ENCODE measurements around the gene PIK3C2G.
"Not testable (repeated sequence)": the region's sequence is repeated elsewhere in the genome, so short reads cannot be mapped to it uniquely, and the experiment has no call there.

The PIK3C2G gene

GRCh38 chr12:18676141-18676540, 414.8 kb downstream of the PIK3C2G start:
- H3K4me3 ChIP-seq (ENCODE audit: low read depth, low read length), result no peak overlapping the region
- DNase-seq (ENCODE audit: low read depth), result no peak
- TF ChIP-seq CTCF (conservative IDR thresholded peaks at IDR 0.05; ENCODE audit: low read depth, low read length), result no peak

GRCh38 chr12:18676996-18677588, 415.8 kb downstream of the PIK3C2G start:
- DNase-seq (ENCODE audit: low read depth), result no peak
- no peak for TF ChIP-seq CTCF (conservative IDR thresholded peaks at IDR 0.05; ENCODE audit: low read depth, low read length)
- no peak overlapping the region for H3K4me3 ChIP-seq (ENCODE audit: low read depth, low read length)

GRCh38 chr12:18681818-18682217, 420.5 kb downstream of the PIK3C2G start:
- no peak overlapping the region for H3K4me3 ChIP-seq (ENCODE audit: low read depth, low read length)
- TF ChIP-seq CTCF (conservative IDR thresholded peaks at IDR 0.05; ENCODE audit: low read depth, low read length), result no peak
- no peak for DNase-seq (ENCODE audit: low read depth)

GRCh38 chr12:18683327-18684013, 422.2 kb downstream of the PIK3C2G start:
- DNase-seq (ENCODE audit: low read depth), result peak; percentile 45
- TF ChIP-seq CTCF (conservative IDR thresholded peaks at IDR 0.05; ENCODE audit: low read depth, low read length), result no peak
- no peak overlapping the region for H3K4me3 ChIP-seq (ENCODE audit: low read depth, low read length)

GRCh38 chr12:18684430-18684829, 423.1 kb downstream of the PIK3C2G start:
- DNase-seq (ENCODE audit: low read depth), result peak; percentile 41
- no peak for TF ChIP-seq CTCF (conservative IDR thresholded peaks at IDR 0.05; ENCODE audit: low read depth, low read length)
- H3K4me3 ChIP-seq (ENCODE audit: low read depth, low read length), result no peak overlapping the region

DNA sequence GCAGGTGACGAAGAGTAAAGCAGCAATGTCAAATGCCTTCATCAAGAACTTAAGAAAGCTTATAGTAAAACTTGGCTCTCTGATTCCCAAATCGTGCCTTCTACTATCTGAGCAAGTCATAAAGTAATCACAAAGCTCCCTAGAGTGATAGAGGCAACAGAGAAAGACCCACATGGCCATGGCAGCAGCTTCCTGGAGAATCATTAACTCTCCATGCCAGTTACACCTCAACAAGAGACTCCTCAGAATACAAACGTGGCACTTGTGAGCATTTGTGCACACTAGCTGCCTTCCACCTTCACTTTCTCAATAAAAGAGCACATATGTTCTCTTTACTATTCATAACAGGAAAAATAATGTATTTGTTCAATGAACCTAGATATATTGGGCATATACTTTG, 428.5 kb downstream of the PIK3C2G start:
- no peak for DNase-seq (ENCODE audit: low read depth)
- no peak for TF ChIP-seq CTCF (conservative IDR thresholded peaks at IDR 0.05; ENCODE audit: low read depth, low read length)
- H3K4me3 ChIP-seq (ENCODE audit: low read depth, low read length), result no peak overlapping the region

- no peak for TF ChIP-seq CTCF (conservative IDR thresholded peaks at IDR 0.05; ENCODE audit: low read depth, low read length)
- peak; percentile 74 for DNase-seq (ENCODE audit: low read depth)
- H3K4me3 ChIP-seq (ENCODE audit: low read depth, low read length), result no peak overlapping the region
These were observed 429.3 kb downstream of the PIK3C2G start for GRCh38 chr12:18690653-18691052.

DNA sequence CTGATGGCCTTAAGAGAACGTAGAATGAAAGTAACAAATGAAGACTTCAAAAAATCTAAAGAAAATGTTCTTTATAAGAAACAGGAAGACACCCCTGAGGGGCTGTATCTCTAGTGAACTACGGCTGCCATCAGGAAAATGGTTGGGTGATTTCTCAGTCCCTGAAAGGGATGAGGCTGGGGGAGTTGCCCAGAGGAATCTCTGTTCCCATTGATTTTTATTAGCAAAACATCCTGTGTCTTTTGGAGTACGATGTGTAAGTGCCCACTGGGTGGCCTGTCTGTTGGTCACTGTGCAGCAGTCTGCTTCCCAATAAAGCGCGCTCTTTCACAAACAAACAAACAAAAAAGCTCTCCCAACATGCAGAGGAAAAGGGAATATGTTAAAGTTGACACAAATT, 432.7 kb downstream of the PIK3C2G start:
- H3K4me3 ChIP-seq (ENCODE audit: low read depth, low read length); DNase-seq (ENCODE audit: low read depth): not testable (repeated sequence)

Measured in choroid plexus epithelial cell (primary cell).